SHP77 (cell line): Measurements from ENCODE around the gene CDK8.
A peak's percentile ranks its signal among the peaks of the same experiment; 100 is the strongest.
"Not testable (repeated sequence)": the region's sequence is repeated elsewhere in the genome, so short reads cannot be mapped to it uniquely, and the experiment has no call there.

Experiments used
- DNase-seq, 2 experiments: peaks; one replicate each; lab custom pipeline; 2025; lab: John Stamatoyannopoulos, UW

CDK8 gene

GRCh38 chr13:26253787-26254582, at the start of gene CDK8:
TSS of gene CDK8 (plus strand) at chr13:26254129. CDS start at chr13:26254642, 513 bp downstream.
- peak; percentile 89 to 97 for DNase-seq

GRCh38 chr13:26208287-26208686, 45.6 kb upstream of the CDK8 start:
- DNase-seq = no peak

- no peak for DNase-seq
Observed at GRCh38 chr13:26213345-26213744, 40.6 kb upstream of the CDK8 start.

DNA sequence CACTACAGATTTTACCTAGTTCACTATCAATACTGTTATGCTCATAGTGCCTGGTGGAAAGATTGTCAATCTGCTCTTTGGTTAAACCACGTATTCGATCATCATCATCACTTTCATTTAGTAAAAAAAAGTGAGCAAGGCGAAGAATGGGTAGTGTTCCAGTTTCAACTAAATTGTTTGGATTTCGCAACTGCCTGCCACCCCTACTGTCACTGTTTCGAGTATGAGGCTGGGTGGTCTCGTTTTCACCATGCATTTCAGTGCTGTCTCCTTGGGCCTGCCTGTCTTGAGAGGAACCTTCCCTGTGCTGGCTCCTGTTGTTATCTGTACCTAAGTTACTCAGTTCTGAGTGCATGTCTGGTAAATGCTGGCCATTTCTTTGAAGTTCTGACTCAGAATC, 39.9 kb upstream of the CDK8 start:
- no peak for DNase-seq

DNA sequence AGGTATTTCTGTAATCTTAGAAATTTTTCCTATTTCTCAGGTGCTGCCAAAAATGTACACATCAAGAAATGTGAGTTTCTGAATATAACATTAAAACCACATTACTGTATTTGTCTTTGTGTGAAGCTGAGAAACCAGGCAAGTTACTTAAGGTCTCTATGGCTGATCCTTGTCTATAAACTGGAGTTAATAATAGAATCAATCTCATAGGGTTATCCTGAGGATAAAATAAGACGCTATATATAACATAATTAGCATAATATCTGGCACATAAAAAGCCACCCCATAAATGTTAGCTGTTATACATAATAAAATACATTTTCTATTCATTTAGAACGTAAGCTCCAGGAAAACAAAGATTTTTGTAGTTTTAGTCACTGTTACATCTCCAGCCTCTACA, 37.9 kb upstream of the CDK8 start:
- no peak for DNase-seq

GRCh38 chr13:26219726-26220125, 34.2 kb upstream of the CDK8 start:
- DNase-seq = no peak

DNA sequence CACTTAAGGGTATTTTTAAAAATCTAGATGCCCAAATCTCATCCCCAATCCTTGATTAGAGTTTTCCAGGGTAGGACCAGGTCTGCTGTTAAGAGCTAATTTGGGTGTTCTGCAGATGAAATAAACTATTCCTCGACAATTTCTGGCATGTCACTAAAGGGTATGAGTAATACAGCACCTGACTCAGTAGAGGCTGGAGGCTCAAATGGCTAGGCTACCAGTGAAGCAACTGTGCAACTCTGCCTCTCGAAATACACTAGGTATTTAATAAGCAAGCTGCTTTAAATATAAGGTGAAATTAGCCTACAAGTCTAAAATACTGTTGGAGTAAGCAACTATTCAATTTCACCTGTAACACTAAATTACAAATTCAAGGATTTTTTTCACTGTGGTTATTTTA, 33.4 kb upstream of the CDK8 start:
- DNase-seq = no peak

DNA sequence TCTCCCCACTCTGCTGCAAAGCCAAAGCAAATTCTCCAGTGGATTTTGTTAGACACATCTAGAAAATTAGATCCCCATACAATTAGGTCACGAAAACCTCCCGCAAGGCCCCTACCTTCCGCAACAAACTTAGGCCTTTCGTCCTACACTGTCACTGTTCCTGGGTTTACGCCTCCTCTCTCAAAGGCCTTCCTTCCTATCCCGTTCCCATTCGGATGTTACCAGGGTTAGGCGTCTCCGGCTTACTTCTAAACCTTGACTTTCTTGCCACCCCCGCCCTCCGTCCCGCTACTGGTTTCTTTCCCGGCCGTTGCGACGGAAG, 32.6 kb upstream of the CDK8 start:
- DNase-seq = no peak

- peak; percentile 96 for DNase-seq
Observed at GRCh38 chr13:26221721-26222519, 32.0 kb upstream of the CDK8 start, which contains the start of gene RNF6. TSS of gene RNF6 (minus strand) at chr13:26222314. CDS start at chr13:26219649, 2,665 bp downstream.

DNA sequence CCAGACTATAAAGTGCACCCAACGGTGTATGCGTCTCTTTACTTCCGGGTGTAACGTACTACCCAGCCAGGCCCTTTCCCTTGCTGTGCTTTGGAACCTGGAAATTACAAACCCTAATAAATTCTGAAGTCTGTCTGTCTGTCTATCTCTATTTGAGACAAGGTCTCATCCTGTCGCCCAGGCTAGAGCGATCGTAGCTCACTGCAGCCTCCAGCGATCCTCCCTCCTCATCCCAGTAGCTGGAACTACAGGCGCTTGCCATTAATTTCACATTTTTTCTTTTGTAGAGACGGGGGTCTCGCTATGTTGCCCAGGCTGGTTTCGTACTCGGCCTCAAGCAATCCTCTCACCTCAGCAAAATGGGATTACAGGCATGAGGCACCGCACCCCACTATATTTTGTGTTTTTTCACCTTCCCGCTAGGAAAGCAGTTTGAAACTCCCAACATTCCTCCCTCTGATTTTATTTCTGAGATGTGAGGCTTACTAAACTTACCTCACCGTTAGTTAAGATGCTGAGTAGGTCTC, 31.3 kb upstream of the CDK8 start:
- peak in 1 of 2 experiments; percentile 54 for DNase-seq

GRCh38 chr13:26225896-26226617, 27.9 kb upstream of the CDK8 start:
- no peak for DNase-seq

GRCh38 chr13:26227166-26227971, 26.6 kb upstream of the CDK8 start:
- DNase-seq = no peak

- DNase-seq = no peak
Observed at GRCh38 chr13:26228096-26228495, 25.8 kb upstream of the CDK8 start.

GRCh38 chr13:26229080-26229615, 24.8 kb upstream of the CDK8 start:
- DNase-seq = no peak

DNA sequence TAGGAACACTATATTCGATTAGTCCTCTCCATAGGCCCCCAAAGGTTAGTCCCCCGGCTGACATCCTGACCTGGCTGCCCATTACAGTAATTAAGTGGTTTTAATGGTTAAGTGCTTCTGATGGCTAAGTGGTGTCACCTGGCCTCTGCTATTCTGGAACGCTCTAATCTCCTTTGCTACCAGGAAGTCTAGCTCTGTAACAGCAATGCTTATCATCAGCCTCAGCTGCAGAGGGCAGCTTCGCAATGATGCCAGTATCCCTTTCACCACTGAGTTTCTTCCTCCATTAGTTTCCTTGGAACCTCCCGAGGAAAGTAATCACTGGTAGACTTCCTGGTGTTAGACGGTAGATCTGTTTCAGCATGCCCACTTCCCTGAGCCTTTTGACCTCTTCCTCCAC, 23.2 kb upstream of the CDK8 start:
- no peak for DNase-seq

GRCh38 chr13:26236296-26236695, 17.6 kb upstream of the CDK8 start:
- no peak for DNase-seq

- peak in 1 of 2 experiments; percentile 17 for DNase-seq
Observed at GRCh38 chr13:26246154-26246553, 7.8 kb upstream of the CDK8 start.

DNA sequence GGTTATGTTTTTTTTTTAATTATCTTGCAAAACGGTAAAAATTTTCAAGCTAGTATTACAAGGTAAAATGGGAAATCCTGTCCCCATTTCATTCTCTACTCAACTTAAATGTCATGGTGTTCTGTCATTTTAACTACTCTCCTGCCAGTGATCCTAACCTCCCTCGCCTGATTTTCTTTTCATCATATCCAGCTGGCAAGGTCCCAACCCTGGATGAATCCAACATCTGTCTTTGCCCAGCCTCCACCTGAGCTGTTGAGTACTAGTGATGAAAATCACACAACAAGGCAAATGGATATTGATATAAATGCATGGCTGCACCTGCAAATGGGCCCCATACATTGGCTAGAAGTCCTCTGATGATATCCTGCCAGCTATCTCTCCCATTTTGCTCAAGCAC, 6.9 kb upstream of the CDK8 start:
- peak; percentile 22 to 34 for DNase-seq

DNA sequence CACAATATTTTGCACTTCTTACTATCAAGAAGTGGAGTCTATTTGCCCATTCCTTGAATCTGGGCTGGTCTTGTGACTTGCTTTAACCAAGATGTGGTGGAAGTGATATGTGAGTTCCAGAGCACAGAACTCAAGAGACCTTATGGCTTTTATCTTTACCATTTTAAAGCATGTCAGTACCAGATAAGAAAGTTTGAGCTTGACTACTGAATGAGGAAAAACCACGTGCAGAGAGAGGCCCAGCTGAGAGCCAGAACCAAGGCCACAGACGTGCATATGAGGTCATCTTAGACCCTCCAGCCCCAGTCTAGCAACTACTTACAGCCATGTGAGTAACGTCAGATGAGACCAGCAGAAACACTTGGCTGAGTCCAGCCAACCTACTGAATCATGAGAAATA, 6.3 kb upstream of the CDK8 start:
- DNase-seq = no peak

DNA sequence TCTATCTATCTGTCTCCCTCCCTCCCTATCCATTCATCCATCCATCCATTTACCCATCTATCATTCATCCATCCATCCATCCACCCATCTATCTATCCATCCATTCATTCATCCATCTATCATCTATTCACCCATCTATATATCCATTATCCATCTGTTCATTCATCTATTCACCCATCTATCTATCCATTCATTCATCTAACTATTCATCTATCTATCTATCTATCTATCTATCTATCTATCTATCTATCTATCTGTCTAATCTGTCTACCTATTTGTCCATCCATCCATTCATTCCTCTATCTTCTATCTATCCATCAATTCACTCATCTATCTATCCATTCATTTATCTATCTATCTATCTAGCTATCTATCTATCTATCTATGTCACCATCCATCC, 4.4 kb upstream of the CDK8 start:
- DNase-seq = no peak

DNA sequence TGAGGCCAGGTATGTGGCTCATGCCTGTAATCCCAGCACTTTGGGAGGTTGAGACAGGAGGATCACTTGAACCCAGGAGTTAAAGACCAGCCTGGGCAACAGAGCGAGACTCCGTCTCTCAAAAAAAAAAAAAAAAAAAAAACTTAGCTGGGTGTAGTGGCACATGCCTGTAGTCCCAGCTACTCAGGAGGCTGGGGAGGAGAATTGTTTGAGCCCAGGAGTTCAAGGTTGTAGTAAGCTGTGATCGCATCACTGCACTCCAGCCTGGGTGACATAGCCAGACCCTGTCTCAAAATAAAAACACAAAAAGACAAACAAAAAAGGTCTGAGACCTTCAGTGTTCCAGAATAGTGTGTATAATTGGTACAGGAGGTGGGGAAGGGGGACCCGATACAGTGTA, 1.9 kb upstream of the CDK8 start:
- DNase-seq = not testable (repeated sequence)
